ENCODE measurements around the gene BPIFB3. TPM values are rescaled to one million over a fixed set of nuclear protein-coding genes. Genes with fewer than 3 reads are reported as not detected.

Gene BPIFB3
- total RNA-seq = not detected

GRCh38 chr20:33053291-33054106, at the start of gene BPIFB3:
TSS of gene BPIFB3 (plus strand) at chr20:33053903. CDS start at chr20:33055436, 1,533 bp downstream.
- Histone ChIP-seq H3K27ac (no peak within 1 kb of the TSS), H3K4me1 (no peaks in the 10 kb centered on the region), H3K9me3 (no peaks in the 10 kb centered on the region), H3K36me3 (no peaks in the 10 kb centered on the region), H3K27me3 (no peaks in the 10 kb centered on the region), H3K4me3 (no peak within 1 kb of the TSS)
- no peak for DNase-seq
- intact Hi-C loops (cut with DNase I; ENCODE audit: low total_unique reads) = no loop called here
- TF ChIP-seq CTCF (IDR thresholded peaks at IDR 0.05) (no peak), POLR2A (IDR thresholded peaks at IDR 0.05) (no peak)

GRCh38 chr20:33004141-33004751, 49.5 kb upstream of the BPIFB3 start, which contains the start of gene SUN5:
TSS of gene SUN5 (minus strand) at chr20:33004433. CDS start at chr20:33004340, 93 bp downstream.
- no peak for DNase-seq
- intact Hi-C loops (cut with DNase I; ENCODE audit: low total_unique reads) = no loop called here
- no peaks in the 10 kb centered on the region for H3K27me3 ChIP-seq
- H3K9me3 ChIP-seq = no peaks in the 10 kb centered on the region
- no peak within 1 kb of the TSS for H3K27ac ChIP-seq
- no peak for TF ChIP-seq POLR2A (IDR thresholded peaks at IDR 0.05)
- H3K36me3 ChIP-seq = no peaks in the 10 kb centered on the region
- no peaks in the 10 kb centered on the region for H3K4me1 ChIP-seq
- no peak within 1 kb of the TSS for H3K4me3 ChIP-seq

- H3K36me3 ChIP-seq = no peaks in the 10 kb centered on the region
- intact Hi-C loops (cut with DNase I; ENCODE audit: low total_unique reads) = no loop called here
- TF ChIP-seq POLR2A (IDR thresholded peaks at IDR 0.05) = no peak
- no peak for TF ChIP-seq CTCF (IDR thresholded peaks at IDR 0.05)
- no peaks in the 10 kb centered on the region for H3K27me3 ChIP-seq
- H3K4me3 ChIP-seq = no peak overlapping the region
- no peaks in the 10 kb centered on the region for H3K9me3 ChIP-seq
- H3K4me1 ChIP-seq = no peaks in the 10 kb centered on the region
- H3K27ac ChIP-seq = no peak overlapping the region
- no peak for DNase-seq
Observed at GRCh38 chr20:33005132-33005566, 48.6 kb upstream of the BPIFB3 start.

GRCh38 chr20:33005908-33006775, 47.6 kb upstream of the BPIFB3 start:
- Histone ChIP-seq H3K36me3 (no peaks in the 10 kb centered on the region), H3K9me3 (no peaks in the 10 kb centered on the region), H3K27ac (no peak overlapping the region), H3K27me3 (no peaks in the 10 kb centered on the region), H3K4me3 (no peak overlapping the region), H3K4me1 (no peaks in the 10 kb centered on the region)
- TF ChIP-seq POLR2A (IDR thresholded peaks at IDR 0.05) (no peak), CTCF (IDR thresholded peaks at IDR 0.05) (no peak)
- intact Hi-C loops (cut with DNase I; ENCODE audit: low total_unique reads) = no loop called here
- no peak for DNase-seq

- no peak overlapping the region for H3K27ac ChIP-seq
- H3K4me3 ChIP-seq = no peak overlapping the region
- no peak for DNase-seq
- no peaks in the 10 kb centered on the region for H3K36me3 ChIP-seq
- H3K4me1 ChIP-seq = no peaks in the 10 kb centered on the region
- TF ChIP-seq POLR2A (IDR thresholded peaks at IDR 0.05) = no peak
- no peak for TF ChIP-seq CTCF (IDR thresholded peaks at IDR 0.05)
- intact Hi-C loops (cut with DNase I; ENCODE audit: low total_unique reads) = no loop called here
- H3K9me3 ChIP-seq = no peaks in the 10 kb centered on the region
- H3K27me3 ChIP-seq = no peaks in the 10 kb centered on the region
Observed at GRCh38 chr20:33006776-33007375, 46.8 kb upstream of the BPIFB3 start.

All from uterus (tissue), 4 donors.